Measurements from ENCODE around the gene AK5. TPM values are rescaled to one million over a fixed set of nuclear protein-coding genes. Genes with fewer than 3 reads are reported as not detected.

AK5 gene
- total and polyA plus RNA-seq, 2 of the 13 experiments (the other 11 are each of a cell fraction or from before 2014, with no cell fraction given): not detected

DNA sequence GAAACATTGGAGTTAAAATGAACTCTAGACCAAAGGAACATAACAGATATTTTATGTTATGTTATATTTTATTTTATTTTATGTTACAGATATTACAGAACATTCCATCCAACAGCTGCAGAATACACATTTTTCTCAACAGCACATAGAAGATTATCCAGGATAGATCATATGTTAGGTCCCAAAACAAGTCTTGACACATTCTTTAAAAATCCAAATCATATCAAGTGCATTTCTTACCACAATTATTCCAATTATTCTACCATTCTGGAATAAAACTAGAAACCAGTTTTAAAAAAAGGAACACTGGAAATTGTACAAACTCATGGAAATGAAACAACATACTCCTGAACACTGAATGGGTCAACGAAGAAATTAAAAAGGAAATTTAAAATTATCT is 31.7 kb upstream of the AK5 start:
- CTCF ChIA-PET (ENCODE audit: low intra/inter-chr PET ratio, low total read pairs): no interaction called here
- Histone ChIP-seq H3K4me3 (replicated peaks in 1 of 3; ENCODE audit: insufficient read depth in 1 of 3, low read depth in 2 of 3, low read length in 3 of 3) (no peak overlapping the region), H3K4me1 (ENCODE audit: insufficient read depth, low read length) (no peaks in the 10 kb centered on the region), H3K9ac (ENCODE audit: insufficient read depth, low read depth, low read length) (no peak overlapping the region), H2AFZ (ENCODE audit: low read length) (no peak overlapping the region), H3K27ac (ENCODE audit: extremely low read length, insufficient read depth, low read length) (no peak overlapping the region), H3K27me3 (ENCODE audit: control insufficient read depth in 1 of 2, insufficient read depth in 2 of 2, low read length in 2 of 2) (no peaks in the 10 kb centered on the region), H3K36me3 (replicated peaks in 1 of 2; ENCODE audit: control insufficient read depth in 1 of 2, insufficient read depth in 2 of 2, low read length in 2 of 2) (no peaks in the 10 kb centered on the region), H3K4me2 (ENCODE audit: low read depth, low read length) (no peak overlapping the region), H4K20me1 (ENCODE audit: insufficient read depth, low read length) (no peaks in the 10 kb centered on the region), H3K79me2 (ENCODE audit: insufficient read depth, low read length) (no peaks in the 10 kb centered on the region), H3K9me3 (ENCODE audit: low read length) (peaks cover 7% of the 10 kb centered on the region; the same call in 1 of the 2 replicates)
- DNase-seq (ENCODE audit: low spot score) (no peak), FAIRE-seq (no peak), ATAC-seq (no peak)
- in situ Hi-C loops (cut with HindIII; ENCODE audit: extremely low pct_ligation_motif_present, low pct_unique_long_range_greater_than_20kb) (no loop called here), intact Hi-C loops (cut with micrococcal nuclease; ENCODE audit: unreplicated experiment) (no loop called here)
- POLR2A ChIA-PET: no interaction called here
- BruUV-seq (replicated peaks): no TSS peak
- whole genome bisulfite sequencing (ENCODE audit: low lambda C conversion rate): 0% methylated on average over 1 of the region's 1 CpG
- TF ChIP-seq YY1 (IDR thresholded peaks at IDR 0.05; ENCODE audit: insufficient read depth, insufficient replicate concordance, low read depth, low read length) (no peak), TIGD3 (CRISPR knock-in tag; IDR thresholded peaks at IDR 0.05; ENCODE audit: borderline replicate concordance) (no peak), ZFP62 (CRISPR knock-in tag; IDR thresholded peaks at IDR 0.05) (no peak), SRSF4 (IDR thresholded peaks at IDR 0.05; ENCODE audit: low read depth, low read length, poor library complexity, severe bottlenecking) (no peak), PRPF4 (IDR thresholded peaks at IDR 0.05; ENCODE audit: low read depth, low read length, poor library complexity, severe bottlenecking) (no peak), ZNF318 (CRISPR knock-in tag; IDR thresholded peaks at IDR 0.05) (no peak), CENPT (CRISPR knock-in tag; IDR thresholded peaks at IDR 0.05; ENCODE audit: low read depth) (no peak), MIER3 (CRISPR knock-in tag; IDR thresholded peaks at IDR 0.05; ENCODE audit: borderline replicate concordance) (no peak), ZBTB8A (CRISPR knock-in tag; IDR thresholded peaks at IDR 0.05; ENCODE audit: borderline replicate concordance, low read depth) (no peak), ZNF331 (CRISPR knock-in tag; IDR thresholded peaks at IDR 0.05) (no peak)
- TF ChIP-seq, protein P1, sequence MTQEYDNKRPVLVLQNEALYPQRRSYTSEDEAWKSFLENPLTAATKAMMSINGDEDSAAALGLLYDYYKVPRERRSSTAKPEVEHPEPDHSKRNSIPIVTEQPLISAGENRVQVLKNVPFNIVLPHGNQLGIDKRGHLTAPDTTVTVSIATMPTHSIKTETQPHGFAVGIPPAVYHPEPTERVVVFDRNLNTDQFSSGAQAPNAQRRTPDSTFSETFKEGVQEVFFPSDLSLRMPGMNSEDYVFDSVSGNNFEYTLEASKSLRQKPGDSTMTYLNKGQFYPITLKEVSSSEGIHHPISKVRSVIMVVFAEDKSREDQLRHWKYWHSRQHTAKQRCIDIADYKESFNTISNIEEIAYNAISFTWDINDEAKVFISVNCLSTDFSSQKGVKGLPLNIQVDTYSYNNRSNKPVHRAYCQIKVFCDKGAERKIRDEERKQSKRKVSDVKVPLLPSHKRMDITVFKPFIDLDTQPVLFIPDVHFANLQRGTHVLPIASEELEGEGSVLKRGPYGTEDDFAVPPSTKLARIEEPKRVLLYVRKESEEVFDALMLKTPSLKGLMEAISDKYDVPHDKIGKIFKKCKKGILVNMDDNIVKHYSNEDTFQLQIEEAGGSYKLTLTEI (CRISPR knock-in tag; conservative IDR thresholded peaks at IDR 0.05): no peak
